Nephron progenitor cell (in vitro differentiated cells): ENCODE measurements around the gene LRRC23.

ENCODE experiments used
- DNase-seq: peaks from one replicate; pipeline ENCODE4 v3.0.0; 2021
- H3K27ac Mint-ChIP-seq: 2 replicates; pipeline ENCODE4 v1.8.0; 2021; ENCODE audit warnings: mild to moderate bottlenecking, moderate library complexity, mixed read lengths
- H3K27me3 Mint-ChIP-seq: 2 replicates; pipeline ENCODE4 v1.8.0; 2021; ENCODE audit warnings: mild to moderate bottlenecking, low read depth, mixed read lengths; ENCODE audit not compliant: poor library complexity
- H3K36me3 Mint-ChIP-seq: 2 replicates; pipeline ENCODE4 v1.8.0; 2021; ENCODE audit warnings: low read depth, mixed read lengths
- H3K4me1 Mint-ChIP-seq: 2 replicates; pipeline ENCODE4 v1.8.0; 2021; ENCODE audit warnings: mixed read lengths
- H3K4me3 Mint-ChIP-seq: 2 replicates; pipeline ENCODE4 v1.8.0; 2021; ENCODE audit warnings: mild to moderate bottlenecking, moderate library complexity, mixed read lengths
- H3K9me3 Mint-ChIP-seq: 2 replicates; pipeline ENCODE4 v1.8.0; 2021; ENCODE audit warnings: mild to moderate bottlenecking, moderate library complexity, mixed read lengths
- CTCF ChIP-seq: fragments of 200-600 bp; sonication (generic); IDR thresholded peaks from 2 replicates; pipeline ENCODE4 v1.5.0; 2021; ENCODE audit warnings: antibody characterized with exemption

The LRRC23 gene

DNA sequence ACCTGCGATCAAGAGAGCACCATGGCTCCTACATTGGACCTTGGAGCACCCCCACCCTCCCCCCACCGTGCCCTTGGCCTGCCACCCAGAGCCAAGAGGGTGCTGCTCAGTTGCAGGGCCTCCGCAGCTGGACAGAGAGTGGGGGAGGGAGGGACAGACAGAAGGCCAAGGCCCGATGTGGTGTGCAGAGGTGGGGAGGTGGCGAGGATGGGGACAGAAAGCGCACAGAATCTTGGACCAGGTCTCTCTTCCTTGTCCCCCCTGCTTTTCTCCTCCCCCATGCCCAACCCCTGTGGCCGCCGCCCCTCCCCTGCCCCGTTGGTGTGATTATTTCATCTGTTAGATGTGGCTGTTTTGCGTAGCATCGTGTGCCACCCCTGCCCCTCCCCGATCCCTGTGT is 37.2 kb downstream of the LRRC23 start:
- Mint-ChIP-seq H3K27me3 (peaks cover 2% of the 10 kb centered on the region), H3K4me1 (peaks cover 82% of the 10 kb centered on the region), H3K36me3 (peaks cover 30% of the 10 kb centered on the region), H3K4me3 (no peak overlapping the region), H3K9me3 (no peaks in the 10 kb centered on the region), H3K27ac (no peak overlapping the region)
- no peak for DNase-seq
- no peak for TF ChIP-seq CTCF

- H3K27ac Mint-ChIP-seq = peak overlapping the region; percentile 100
- DNase-seq = no peak
- H3K4me1 Mint-ChIP-seq = peaks cover 85% of the 10 kb centered on the region
- H3K27me3 Mint-ChIP-seq = peaks cover 2% of the 10 kb centered on the region
- H3K36me3 Mint-ChIP-seq = peaks cover 29% of the 10 kb centered on the region
- no peak overlapping the region for H3K4me3 Mint-ChIP-seq
- no peaks in the 10 kb centered on the region for H3K9me3 Mint-ChIP-seq
- no peak for TF ChIP-seq CTCF
Measured at GRCh38 chr12:6942331-6942665, 37.7 kb downstream of the LRRC23 start.

GRCh38 chr12:6943389-6943721 is 38.7 kb downstream of the LRRC23 start:
- Mint-ChIP-seq H3K4me3 (peak overlapping the region; percentile 86), H3K9me3 (no peaks in the 10 kb centered on the region), H3K27ac (peak overlapping the region; percentile 100), H3K27me3 (peaks cover 2% of the 10 kb centered on the region), H3K36me3 (peaks cover 29% of the 10 kb centered on the region), H3K4me1 (peaks cover 80% of the 10 kb centered on the region)
- DNase-seq = peak; percentile 71
- TF ChIP-seq CTCF = no peak

- H3K36me3 Mint-ChIP-seq = peaks cover 29% of the 10 kb centered on the region
- TF ChIP-seq CTCF = no peak
- H3K4me3 Mint-ChIP-seq = peak within 1 kb of the TSS; percentile 86
- no peaks in the 10 kb centered on the region for H3K9me3 Mint-ChIP-seq
- peaks cover 79% of the 10 kb centered on the region for H3K4me1 Mint-ChIP-seq
- peaks cover 2% of the 10 kb centered on the region for H3K27me3 Mint-ChIP-seq
- peak; percentile 64 for DNase-seq
- H3K27ac Mint-ChIP-seq = peak within 1 kb of the TSS; percentile 100
Measured at GRCh38 chr12:6943722-6944380, 39.2 kb downstream of the LRRC23 start, which contains the start of the genes C12orf57 and RNU7-1. Gene C12orf57 (plus strand): TSS chr12:6944022. CDS start chr12:6944122, 100 bp downstream. Gene RNU7-1 (plus strand): TSS chr12:6943816.

- Mint-ChIP-seq H3K27me3 (no peaks in the 10 kb centered on the region), H3K9me3 (no peaks in the 10 kb centered on the region), H3K4me1 (peaks cover 71% of the 10 kb centered on the region), H3K4me3 (peak overlapping the region; percentile 86), H3K27ac (peak overlapping the region; percentile 100), H3K36me3 (peaks cover 22% of the 10 kb centered on the region)
- peak; percentile 87 for DNase-seq
- peak; percentile 59 for TF ChIP-seq CTCF
Measured at GRCh38 chr12:6944381-6945186, 40.0 kb downstream of the LRRC23 start.
